ENCODE data around the gene ASAH2B. TPM values are rescaled to one million over a fixed set of nuclear protein-coding genes. Genes with fewer than 3 reads are reported as not detected.

Gene ASAH2B
- total RNA-seq, 4 donors from 2014 or later: 0.32 to 1.5 (median 1.1) TPM

DNA sequence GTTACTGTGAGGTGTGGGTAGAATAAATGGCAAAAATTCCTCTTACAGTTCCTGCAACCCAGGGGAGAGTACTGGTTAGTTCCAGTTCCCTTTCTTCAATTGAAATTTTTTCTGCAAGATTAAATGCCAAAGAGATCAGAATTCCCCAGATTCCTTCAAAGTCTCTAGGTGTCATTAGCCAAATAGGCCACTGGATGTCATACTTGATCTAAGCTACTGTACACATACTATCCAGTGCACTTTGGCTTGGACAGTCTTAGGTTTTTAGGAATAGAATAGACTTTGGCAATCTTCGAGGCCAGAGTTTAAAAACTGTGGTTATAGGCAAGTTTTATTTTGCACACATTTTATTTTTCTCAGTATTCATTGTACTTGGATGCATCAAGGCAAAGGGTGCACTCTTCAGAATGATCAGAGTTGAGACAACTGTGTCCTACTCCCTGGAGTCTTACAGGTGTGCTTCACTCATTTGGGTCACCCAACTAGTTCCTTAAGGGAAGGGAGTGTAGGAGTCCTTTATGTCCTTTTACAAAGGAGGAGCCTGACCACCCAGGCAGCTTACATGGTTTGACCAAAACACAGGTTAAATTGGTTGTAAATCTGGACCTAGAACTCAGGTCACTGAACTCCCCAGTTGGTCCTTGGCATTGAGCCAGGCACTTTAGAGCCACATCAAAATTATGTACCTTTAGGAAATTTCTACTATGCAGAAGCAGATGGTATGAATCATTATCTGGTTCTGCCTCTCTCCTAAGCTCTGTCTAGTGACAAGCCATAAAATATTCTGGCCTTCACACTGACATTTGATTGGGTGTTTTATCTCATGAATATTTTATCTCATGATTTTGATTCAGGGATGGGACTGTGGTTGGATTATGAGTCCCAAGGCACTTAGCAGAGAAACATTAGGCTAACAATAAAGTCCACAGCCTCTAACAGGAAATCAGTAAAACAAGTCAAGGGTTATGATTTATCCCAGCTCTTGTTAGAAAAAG is 49.5 kb downstream of the ASAH2B start:
- DNase-seq (no peak), ATAC-seq (no peak)
- in situ Hi-C loops (cut with MboI; ENCODE audit: low sequenced_read_pairs in 4 of 4): no loop called here
- no peaks in the 10 kb centered on the region for H3K36me3 ChIP-seq
- intact Hi-C loops (cut with DNase I; ENCODE audit: low total_unique reads): no loop called here
- H3K9me3 ChIP-seq: no peaks in the 10 kb centered on the region
- H3K27me3 ChIP-seq: no peaks in the 10 kb centered on the region
- H3K4me1 ChIP-seq: no peaks in the 10 kb centered on the region
- TF ChIP-seq POLR2A (IDR thresholded peaks at IDR 0.05): no peak
- TF ChIP-seq, protein P1, sequence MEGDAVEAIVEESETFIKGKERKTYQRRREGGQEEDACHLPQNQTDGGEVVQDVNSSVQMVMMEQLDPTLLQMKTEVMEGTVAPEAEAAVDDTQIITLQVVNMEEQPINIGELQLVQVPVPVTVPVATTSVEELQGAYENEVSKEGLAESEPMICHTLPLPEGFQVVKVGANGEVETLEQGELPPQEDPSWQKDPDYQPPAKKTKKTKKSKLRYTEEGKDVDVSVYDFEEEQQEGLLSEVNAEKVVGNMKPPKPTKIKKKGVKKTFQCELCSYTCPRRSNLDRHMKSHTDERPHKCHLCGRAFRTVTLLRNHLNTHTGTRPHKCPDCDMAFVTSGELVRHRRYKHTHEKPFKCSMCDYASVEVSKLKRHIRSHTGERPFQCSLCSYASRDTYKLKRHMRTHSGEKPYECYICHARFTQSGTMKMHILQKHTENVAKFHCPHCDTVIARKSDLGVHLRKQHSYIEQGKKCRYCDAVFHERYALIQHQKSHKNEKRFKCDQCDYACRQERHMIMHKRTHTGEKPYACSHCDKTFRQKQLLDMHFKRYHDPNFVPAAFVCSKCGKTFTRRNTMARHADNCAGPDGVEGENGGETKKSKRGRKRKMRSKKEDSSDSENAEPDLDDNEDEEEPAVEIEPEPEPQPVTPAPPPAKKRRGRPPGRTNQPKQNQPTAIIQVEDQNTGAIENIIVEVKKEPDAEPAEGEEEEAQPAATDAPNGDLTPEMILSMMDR (IDR thresholded peaks at IDR 0.05 in 4 of 5, conservative IDR thresholded peaks at IDR 0.05 in 1 of 5): peak in 1 of 5 experiments; percentile 25
- no peak overlapping the region for H3K4me3 ChIP-seq
- H3K27ac ChIP-seq: no peak overlapping the region

DNA sequence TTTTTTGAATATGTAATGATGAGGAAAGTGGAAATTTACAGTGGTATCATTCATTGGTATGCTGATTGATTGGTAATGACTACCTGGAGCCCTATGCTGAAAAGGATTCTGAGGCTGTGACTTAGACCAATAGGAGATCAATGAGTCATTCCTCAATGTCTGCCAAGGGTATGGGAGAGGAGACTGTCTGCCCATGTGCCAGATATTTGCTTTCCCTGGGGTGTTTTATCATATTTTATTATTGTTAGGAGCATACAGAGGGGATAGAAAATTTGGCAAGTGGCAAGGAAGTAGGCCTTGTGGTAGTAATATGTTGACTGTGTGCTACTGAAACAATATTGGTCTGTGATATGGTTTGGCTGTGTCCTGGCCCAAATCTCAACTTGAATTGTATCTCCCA is 54.8 kb downstream of the ASAH2B start:
- H3K4me1 ChIP-seq: no peaks in the 10 kb centered on the region
- TF ChIP-seq, protein P1 (IDR thresholded peaks at IDR 0.05 in 4 of 5, conservative IDR thresholded peaks at IDR 0.05 in 1 of 5): no peak
- TF ChIP-seq POLR2A (IDR thresholded peaks at IDR 0.05): no peak

DNA sequence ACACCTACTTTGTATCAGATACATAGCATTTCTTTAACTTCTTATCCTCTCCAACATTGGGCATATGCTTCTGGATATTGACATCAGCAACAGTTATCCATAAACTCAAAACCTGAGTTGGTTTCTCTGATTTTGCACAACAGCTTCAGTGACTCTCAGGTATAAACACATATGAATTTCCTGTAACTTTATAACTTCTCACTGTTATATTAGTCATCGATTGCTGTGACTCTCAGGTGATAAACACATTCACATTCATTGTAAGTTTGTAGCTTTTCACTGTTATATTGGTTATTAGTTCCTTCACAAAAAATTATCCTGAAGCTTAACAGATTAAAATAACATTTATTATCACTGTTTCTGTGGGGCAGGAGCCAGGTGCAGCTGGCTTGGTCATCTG is 57.0 kb downstream of the ASAH2B start:
- Histone ChIP-seq H3K4me3 (no peak overlapping the region), H3K4me1 (no peaks in the 10 kb centered on the region), H3K27ac (no peak overlapping the region), H3K27me3 (no peaks in the 10 kb centered on the region), H3K36me3 (no peaks in the 10 kb centered on the region), H3K9me3 (no peaks in the 10 kb centered on the region)
- ATAC-seq: no peak
- DNase-seq: no peak
- TF ChIP-seq, protein P1 (IDR thresholded peaks at IDR 0.05 in 4 of 5, conservative IDR thresholded peaks at IDR 0.05 in 1 of 5): no peak
- no peak for TF ChIP-seq POLR2A (IDR thresholded peaks at IDR 0.05)
- intact Hi-C loops (cut with DNase I; ENCODE audit: low total_unique reads) (no loop called here), in situ Hi-C loops (cut with MboI; ENCODE audit: low sequenced_read_pairs in 4 of 4) (no loop called here)

More for the DNA sequence above, 54.8 kb downstream of the ASAH2B start:
- intact Hi-C loops (cut with DNase I; ENCODE audit: low total_unique reads): no loop called here
- Histone ChIP-seq H3K36me3 (no peaks in the 10 kb centered on the region), H3K27me3 (no peaks in the 10 kb centered on the region), H3K4me3 (no peak overlapping the region), H3K27ac (no peak overlapping the region), H3K9me3 (no peaks in the 10 kb centered on the region)
- in situ Hi-C loops (cut with MboI; ENCODE audit: low sequenced_read_pairs in 4 of 4): no loop called here
- no peak for DNase-seq
- no peak for ATAC-seq

DNA sequence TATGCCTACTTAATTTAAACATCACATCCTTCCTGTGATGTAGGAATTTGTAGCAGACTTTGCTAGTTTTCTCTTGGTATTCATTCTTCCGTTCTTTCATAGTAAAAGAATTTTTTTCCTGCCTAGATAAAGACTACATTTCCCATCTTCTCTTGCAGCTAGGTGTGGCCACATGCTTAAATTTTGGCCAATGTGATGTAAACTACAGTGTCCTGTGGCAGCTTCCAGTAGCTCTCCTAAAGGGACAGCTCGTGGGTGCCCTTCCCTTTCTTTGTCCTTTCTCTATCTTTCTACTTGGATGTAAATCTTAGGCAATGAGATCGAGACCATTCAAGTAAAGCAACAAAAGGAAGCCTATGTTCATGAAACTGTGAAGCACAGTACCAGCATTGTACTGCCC is 58.6 kb downstream of the ASAH2B start:
- no peak for ATAC-seq
- in situ Hi-C loops (cut with MboI; ENCODE audit: low sequenced_read_pairs in 4 of 4) (no loop called here), intact Hi-C loops (cut with DNase I; ENCODE audit: low total_unique reads) (no loop called here)
- DNase-seq: no peak
- TF ChIP-seq, protein P1 (IDR thresholded peaks at IDR 0.05 in 4 of 5, conservative IDR thresholded peaks at IDR 0.05 in 1 of 5): no peak
- TF ChIP-seq POLR2A (IDR thresholded peaks at IDR 0.05): no peak
- Histone ChIP-seq H3K36me3 (no peaks in the 10 kb centered on the region), H3K9me3 (no peaks in the 10 kb centered on the region), H3K27ac (no peak overlapping the region), H3K4me1 (no peaks in the 10 kb centered on the region), H3K27me3 (no peaks in the 10 kb centered on the region), H3K4me3 (no peak overlapping the region)

Measured in gastrocnemius medialis (tissue), 4 donors.